HG02981 (cell line): ENCODE results near the gene BRIP1.
"Not testable (repeated sequence)": the region's sequence is repeated elsewhere in the genome, so short reads cannot be mapped to it uniquely, and the experiment has no call there.

Source experiments
- ATAC-seq: cut with Tn5 transposase; IDR thresholded peaks from one replicate; pipeline ENCODE4 v1.9.1; 2021; ENCODE audit warnings: mild to moderate bottlenecking, moderate library complexity; ENCODE audit not compliant: unreplicated experiment

Gene BRIP1

DNA sequence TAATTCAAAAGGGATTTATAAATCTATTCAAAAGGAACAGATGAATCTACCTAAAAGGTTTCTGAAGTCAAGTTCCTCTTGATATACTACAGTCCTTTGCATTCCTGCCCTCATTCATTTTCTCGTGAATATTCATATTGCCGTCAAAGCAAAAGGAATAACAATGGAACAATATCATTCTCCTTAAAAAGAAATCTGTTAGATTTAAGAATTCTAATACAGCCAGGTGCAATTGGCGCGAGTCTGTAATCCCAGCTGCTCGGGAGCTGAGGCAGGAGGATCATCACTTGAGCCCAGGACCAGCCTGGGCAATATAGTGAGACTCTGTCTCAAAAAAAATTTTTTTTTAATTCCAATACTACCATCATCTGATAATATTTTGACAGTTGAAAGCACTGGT, 130.3 kb downstream of the BRIP1 start:
- ATAC-seq = no peak

DNA sequence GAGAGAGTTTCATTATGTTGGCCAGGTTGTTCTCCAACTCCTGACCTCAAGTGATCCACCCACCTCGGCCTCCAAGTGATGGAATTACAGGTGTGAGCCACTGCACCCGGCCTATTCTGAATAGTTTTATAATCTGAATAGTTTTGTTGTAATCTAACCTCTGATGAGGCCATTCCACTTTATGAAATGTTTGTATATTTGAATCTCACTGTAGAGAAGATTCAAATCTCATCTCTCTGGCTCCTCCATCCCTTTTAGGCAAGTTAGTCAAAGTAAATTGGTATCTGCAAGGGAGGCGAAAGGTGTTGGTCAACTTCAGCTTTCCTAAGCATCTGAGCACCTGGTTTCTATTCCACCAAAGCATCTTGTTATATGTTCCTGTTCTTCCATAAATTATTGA, 131.2 kb downstream of the BRIP1 start:
- ATAC-seq = no peak

DNA sequence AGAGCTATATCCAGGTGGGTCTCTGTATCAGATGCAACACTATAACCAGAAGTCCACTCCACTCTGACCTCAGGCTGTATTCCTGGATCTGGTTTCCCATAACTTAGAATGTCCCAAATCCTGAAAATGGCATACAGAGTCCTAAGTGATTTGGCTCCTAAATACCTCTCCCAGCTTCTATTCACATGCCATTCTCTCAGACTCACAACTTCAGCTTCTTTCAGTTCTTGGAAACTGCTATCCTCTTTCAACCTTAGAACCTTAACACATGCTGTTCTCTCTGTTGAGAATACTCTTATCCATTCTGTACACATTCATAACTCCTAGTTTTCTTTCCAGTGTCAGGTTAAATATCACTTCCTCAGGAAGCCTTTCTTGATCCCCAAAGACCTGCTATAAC, 132.0 kb downstream of the BRIP1 start:
- ATAC-seq = no peak

DNA sequence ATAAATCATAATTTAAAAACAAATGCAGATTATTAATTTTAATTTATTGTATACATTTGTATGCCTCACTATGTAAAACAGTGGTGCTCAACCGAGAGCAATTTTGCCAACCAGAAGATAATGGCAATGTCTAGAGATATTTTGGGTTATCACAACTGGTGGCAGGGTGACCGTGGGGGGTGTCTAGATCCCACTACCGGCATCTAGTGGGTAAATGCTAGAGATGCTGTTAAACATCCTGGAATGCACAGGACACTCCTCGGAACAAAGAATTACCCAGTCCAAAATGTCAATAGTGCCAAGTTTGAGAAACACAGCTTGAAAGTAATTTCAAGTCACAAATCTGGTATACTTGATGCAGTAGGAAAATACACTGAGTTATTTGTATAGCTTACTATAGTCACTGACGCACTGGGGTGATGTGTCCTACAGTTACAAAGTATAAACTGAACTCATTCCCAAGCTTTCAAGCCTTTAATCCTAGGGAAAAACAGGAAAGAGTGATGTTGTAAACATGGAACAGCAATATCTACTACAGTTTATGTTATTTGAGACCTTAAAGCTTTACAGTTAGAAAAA, 133.5 kb downstream of the BRIP1 start:
- no peak for ATAC-seq

DNA sequence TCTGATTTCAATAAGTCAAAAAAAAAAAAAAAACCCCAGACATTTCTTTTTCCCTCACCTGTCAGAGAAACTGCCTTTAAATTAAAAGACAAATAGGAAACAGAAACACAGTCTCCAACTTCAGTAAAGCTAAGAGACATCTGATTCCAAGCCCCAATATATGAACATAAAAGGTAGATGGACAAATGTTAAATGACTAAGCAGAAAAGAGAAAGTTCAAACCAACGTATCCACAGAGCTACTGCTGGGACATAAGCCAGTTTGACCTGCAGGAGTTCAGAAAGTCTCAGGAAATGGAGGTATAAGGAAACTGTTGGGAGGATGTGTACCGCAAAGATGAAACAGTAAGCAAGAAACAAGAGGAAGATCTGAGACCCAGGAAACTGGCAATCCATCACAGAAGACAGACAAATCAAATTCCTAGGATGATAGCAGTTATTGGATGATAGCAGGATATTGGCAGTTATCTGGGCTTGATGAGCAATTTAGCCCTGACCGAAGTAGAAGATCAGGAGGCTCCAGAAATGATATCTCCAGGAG, 135.0 kb downstream of the BRIP1 start:
- no peak for ATAC-seq

DNA sequence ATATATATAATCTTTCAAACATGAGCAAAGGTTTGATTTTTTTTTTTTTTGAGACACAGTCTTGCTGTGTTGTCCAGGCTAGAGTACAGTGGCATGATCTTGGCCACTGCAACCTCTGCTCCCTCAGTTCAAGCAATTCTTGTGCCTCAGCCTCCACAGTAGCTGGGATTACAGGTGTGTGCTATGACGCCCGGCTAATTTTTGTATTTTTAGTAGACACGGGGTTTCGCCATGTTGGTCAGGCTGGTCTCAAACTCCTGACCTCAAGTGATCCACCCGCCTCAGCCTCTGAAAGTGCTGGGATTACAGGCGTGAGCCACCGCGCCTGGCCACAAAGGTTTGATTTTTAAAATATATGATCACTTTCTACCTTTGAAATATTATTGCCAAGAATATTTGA, 135.5 kb downstream of the BRIP1 start:
- not testable (repeated sequence) for ATAC-seq

DNA sequence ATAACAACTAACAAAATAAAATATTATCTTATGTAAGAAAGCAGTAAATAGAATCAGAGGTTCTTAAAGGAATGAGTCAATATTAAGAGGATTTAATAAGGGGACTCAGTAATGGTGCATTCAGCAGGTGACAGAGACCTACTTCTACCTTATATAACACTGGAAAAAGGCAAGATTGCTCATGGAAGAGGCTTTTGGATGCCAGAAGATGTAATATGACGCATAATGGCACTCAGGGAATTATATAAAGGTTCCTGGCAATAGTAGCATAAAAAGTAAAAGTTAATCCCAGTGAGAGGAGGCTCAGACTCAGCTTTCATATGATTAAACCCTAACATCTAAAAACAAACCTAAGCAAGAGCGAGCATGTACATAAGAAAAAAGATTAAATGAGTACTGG, 136.4 kb downstream of the BRIP1 start:
- ATAC-seq = no peak

DNA sequence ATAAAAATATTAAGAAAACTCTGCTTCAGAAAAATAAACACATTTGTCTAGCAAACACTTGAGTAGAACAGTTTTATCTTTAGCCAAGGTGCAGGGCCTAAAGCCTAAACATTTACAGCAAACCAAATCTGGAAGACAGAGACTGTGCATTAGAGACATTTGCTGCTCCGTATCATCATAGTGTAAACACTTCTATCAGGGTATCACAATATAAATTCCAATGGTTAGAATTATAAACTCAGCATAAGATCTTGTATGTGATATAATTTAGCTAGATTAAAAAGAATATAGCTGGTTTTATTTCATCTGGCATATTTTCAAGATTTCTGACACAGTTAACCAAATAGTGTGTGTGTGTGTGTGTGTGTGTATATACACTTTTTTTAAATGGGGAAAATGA, 138.6 kb downstream of the BRIP1 start:
- ATAC-seq = no peak

DNA sequence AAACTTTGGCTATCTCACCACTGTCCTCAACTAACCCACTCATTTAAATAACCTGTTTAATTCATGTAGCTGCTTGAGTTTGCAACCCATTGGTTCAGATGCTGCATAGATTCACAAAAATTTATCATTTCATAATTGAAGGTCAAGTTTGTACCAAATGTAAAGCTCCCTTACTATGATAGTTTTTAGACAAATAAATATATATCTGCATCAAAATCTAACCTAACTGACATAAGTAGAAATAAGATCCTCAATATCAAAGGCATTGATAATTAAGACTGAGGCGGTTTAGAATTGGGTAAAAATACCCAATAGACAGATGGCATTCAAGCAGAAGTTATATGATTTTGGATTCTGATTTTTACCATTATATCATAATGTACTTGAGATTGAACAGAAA, 139.4 kb downstream of the BRIP1 start:
- no peak for ATAC-seq

DNA sequence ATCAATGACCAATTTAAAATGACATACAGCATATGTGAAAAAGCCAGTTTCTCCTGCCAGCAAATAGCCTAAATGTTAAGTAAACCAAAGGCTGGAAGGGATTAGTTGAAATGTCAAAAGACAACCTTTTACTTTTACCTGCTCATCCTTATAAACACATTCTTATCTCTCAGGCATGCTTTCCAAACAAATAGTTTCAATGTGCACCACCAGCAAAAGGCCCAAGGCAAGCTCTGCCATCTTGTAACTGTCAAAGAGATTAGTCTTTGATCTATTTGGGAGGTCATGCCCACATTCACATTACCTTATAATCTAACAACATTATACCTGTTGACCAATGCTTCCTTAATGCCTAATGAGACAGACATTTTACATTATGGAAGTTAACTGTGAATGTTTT, 140.1 kb downstream of the BRIP1 start:
- no peak for ATAC-seq

DNA sequence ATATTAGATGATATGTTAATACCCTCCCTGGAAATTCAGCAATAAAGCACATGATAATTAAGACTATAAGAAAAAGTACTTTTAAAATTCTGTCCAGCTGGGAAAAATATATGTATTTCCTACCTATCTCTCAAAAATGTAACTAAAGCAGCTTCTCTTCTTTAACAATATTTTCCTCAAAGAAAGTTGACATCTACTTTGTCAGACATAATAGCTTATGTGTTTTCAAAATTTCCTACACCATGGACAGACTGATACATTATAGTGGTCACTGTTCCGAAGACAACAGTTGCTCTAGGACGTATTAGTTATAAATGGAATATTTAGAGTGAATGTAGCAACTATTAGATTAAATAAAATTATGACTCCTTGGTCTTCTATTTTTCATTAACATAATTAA, 140.9 kb downstream of the BRIP1 start:
- no peak for ATAC-seq

DNA sequence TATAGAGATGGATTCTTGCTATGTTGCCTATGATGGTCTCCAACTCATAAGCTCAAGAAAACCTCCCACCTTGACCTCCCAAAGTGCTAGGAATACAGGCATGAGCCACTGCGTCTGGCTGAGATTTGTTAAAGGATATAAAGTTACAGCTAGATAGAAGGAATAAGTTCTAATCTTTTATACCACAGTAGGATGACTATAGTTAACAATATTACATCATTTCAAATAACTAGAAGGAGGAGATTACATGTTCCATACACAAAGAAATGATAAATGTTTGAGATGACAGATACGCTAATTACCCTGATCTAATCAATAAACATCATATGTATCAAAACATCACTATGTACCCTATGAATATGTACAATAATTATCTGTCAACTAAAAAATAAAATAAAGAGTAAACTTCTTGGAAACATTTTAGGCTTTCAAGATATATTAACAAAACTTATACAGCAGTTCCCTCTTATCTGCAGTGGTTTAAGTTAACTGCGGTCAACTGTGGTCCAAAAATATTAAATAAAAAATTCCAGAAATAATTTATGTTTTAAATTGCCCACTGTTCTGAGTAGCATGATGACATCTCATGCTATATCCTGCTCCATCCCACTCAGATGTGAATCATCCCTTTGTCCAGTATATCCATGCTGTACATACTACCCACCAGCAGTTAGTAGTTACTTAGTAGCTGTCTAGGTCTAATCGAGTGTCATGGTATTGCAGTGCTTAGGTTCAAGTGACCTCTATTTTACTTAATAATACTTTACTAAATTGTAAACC, 143.1 kb downstream of the BRIP1 start:
- ATAC-seq = no peak

DNA sequence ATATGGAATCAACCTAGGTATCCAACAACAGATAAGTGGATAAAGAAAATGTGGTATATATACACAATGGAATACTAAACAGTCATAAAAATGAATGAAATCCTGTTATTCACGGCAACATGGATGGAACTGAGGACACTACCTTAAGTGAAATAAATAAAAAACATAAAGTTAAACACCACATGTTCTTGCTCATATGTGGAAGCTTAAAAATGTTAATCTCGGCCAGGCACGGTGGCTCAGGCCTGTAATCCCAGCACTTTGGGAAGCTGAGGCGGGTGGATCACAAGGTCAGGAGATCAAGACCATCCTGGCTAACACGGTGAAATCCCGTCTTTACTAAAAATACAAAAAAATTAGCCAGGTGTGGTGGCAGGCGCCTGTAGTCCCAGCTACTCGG, 144.1 kb downstream of the BRIP1 start:
- ATAC-seq = not testable (repeated sequence)

DNA sequence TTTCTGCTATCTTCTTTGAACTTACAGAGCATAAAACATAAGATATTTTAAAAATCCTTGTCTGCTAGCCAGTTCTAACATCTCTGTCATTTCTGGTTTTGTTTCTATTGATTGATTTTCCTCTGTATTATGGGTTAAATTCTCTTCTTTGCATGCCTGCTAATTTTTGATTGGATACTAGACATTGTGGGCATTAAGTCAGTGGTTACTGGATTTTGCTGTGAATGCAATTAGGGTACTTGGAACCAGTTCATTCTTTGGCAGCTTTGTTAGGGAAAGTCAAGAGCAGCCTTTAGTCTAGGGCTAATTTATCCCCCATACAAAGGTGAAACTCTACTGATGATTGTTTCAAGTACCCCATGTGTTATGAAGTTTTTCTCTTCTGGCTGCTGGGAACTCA, 145.3 kb downstream of the BRIP1 start:
- no peak for ATAC-seq

DNA sequence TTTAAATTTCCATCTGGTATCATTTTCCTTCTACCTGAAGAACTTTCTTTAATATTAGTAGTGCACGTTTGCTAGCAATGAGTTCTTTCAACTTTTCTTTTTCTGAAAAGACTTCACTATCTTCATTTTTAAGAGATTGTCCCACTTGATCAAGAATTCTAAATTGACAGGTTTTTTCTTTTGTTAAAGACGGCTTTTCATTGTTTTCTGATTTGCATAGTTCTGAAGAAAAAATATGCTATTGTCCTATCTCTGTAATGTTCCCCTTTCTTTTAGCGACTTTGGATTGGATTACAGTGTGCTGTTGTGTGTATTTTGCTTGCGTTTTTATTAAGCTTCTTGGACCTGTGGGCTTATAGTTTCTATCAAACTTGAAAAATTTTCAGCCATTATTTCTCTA, 146.0 kb downstream of the BRIP1 start:
- no peak for ATAC-seq

DNA sequence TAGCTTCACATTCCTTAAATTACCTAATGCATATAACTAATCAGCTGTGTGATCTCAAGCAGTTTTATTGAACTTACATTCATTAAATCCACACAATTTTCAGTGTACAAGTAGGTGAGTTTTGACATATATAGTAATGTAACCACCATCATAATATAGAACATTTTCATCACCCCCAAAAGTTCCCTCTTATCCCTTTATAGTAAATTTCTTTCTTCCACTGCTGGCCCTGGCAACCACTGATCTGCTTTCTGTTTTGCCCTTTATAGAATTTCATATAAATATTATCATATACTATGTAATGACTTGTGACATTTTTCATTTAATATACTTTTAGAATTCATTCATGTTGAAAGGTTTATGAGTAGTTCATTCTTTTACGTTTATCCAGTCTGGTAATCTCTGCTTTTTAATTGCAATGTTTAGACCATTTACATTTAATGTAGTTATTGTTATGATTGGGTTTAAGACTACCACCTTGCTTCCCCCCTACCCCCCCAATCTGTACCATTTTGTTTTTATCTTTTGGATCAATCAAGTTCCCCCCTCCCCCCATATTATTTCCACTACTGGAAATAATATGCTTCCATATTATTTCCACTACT, 147.0 kb downstream of the BRIP1 start:
- ATAC-seq = no peak

DNA sequence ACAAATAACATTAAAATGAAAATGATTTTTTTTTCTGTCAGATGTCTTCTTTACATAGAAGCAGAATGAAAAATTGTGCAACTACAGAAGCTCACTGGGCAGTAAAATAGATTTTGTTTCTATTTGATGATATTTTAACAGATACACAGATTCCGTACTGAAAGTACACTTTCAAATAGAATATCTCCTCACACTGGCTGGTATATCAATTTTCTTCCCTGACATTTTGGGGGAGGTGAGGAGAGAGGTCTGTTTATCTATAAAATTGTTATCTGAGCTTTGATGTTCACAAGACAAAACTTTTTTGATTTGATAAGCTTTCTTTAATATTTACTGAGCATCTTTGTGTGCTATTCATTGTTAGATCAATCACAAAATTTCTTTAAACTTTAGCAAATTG, 148.0 kb downstream of the BRIP1 start:
- no peak for ATAC-seq

DNA sequence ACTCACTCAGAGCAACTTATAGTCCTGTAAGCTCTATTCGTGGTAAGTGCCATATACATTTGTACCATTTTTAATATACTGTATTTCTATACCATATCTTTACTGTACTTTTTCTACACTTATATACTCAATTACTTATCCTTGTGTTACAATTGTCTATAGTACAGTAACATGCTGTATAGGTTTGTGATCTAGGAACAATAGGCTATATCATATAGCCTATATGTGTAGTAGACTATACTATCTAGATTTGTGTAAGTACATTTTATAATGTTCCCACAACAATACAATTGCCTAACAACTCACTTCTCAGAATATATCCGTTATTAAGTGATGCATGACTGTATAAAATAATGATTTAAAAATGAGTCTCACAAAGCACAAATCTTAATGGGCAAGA, 149.0 kb downstream of the BRIP1 start:
- ATAC-seq = no peak

DNA sequence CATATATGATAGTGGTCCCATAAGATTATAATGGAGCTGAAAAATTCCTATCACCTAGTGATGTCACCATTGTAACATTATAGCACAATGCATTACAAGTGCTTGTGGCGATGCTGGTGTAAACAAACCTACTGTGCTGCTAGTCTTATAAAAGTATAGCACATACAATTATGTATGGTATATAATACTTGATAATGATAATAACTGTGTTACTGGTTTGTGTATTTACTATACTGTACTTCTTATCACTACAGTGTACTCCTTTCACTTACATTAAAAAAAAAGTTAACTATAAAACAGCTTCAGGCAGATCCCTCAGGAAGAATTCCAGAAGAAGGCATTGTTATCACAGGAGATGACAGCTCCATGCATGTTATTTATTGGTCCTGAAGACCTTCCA, 150.3 kb downstream of the BRIP1 start:
- ATAC-seq = no peak

DNA sequence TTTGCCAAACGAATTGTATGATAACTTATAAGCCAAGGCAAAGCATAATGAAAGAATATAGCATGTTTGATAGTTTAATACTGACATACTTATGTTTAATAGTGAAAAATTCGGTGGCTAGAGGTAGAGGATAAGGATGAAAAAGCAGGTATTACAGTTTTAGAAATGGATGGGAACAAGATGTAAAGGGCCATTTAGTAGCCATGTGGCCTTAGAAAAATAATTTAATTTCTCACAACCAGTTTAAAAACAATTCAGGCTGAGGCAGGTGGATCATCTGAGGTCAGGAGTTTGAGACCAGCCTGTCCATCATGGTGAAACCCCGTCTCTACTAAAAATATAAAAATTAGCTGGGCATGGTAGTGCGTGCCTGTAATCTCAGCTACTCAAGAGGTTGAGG, 152.8 kb downstream of the BRIP1 start:
- ATAC-seq = no peak

DNA sequence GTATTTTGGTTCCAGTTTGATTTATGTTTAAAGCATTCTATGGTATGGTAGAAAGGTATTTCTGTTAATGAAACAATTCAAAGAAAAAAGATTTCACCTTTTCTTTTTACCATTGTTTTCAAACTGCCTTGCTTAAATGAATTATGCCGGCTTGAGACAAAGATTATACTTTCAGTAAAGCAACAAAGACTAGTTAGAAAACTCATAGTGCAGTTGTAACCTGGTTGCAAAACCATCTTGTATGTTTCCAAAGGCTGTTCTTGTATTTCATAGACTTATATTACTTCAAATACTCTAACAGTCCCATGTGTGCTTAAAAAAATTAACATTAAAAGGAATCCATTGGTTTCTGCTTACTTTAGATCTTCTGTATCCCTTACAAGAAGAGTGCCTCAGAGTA, 153.8 kb downstream of the BRIP1 start:
- ATAC-seq = no peak

DNA sequence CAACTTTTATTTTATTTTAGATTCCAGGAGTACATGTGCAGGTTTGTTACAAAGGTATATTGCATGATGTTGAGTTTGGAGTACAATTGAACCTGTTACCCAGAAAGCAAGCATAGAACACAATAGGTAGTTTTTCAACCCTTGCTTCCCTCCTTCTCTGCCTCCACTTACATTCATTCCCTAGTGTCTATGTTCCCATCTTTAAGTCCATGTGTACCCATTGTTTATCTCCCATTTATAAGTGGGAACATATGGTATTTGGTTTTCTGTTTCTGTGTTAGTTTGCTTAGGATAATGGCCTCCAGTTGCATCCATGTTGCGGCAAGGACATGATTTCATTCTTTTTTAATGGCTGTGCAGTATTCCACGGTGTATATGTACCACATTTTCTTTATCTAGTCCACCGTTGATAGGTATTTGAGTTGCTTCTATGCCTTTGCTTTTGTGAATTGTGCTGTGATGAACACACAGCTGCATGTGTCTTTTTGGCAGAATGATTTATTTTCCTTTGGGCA, 158.3 kb downstream of the BRIP1 start:
- no peak for ATAC-seq
